Measurements from ENCODE around the gene DLGAP1.

The DLGAP1 gene

GRCh38 chr18:4352746-4353551 is 102.2 kb downstream of the DLGAP1 start:
- TF ChIP-seq EZH2phosphoT487 (conservative IDR thresholded peaks at IDR 0.05; ENCODE audit: low read length) (no peak), CTCF (IDR thresholded peaks at IDR 0.05; ENCODE audit: insufficient read depth, low read length, poor library complexity, severe bottlenecking) (no peak)
- H3K79me2 ChIP-seq (ENCODE audit: insufficient read depth, low read length) = no peaks in the 10 kb centered on the region
- H3K9ac ChIP-seq (ENCODE audit: low read length) = no peak overlapping the region
- H3K4me2 ChIP-seq (ENCODE audit: low read depth, low read length, poor library complexity, severe bottlenecking) = no peak overlapping the region
- H3K36me3 ChIP-seq (ENCODE audit: low read length) = no peaks in the 10 kb centered on the region
- no peaks in the 10 kb centered on the region for H3F3A ChIP-seq (ENCODE audit: insufficient read depth)
- H3K9me2 ChIP-seq (replicated peaks; ENCODE audit: insufficient read depth, low read length) = no peaks in the 10 kb centered on the region
- no peak overlapping the region for H3K4me3 ChIP-seq (ENCODE audit: insufficient read depth, low read length, poor library complexity, severe bottlenecking)
- H4K20me1 ChIP-seq (ENCODE audit: low read depth, low read length) = no peaks in the 10 kb centered on the region
- no peaks in the 10 kb centered on the region for H3K27me3 ChIP-seq (ENCODE audit: low read length)
- H2AFZ ChIP-seq (ENCODE audit: low read depth, low read length, severe bottlenecking) = no peak overlapping the region
- no peaks in the 10 kb centered on the region for H3K9me3 ChIP-seq (ENCODE audit: insufficient read depth, low read length)
- no peak overlapping the region for H3K27ac ChIP-seq (ENCODE audit: low read depth, low read length)

- no peaks in the 10 kb centered on the region for H3K9me3 ChIP-seq (ENCODE audit: insufficient read depth, low read length)
- H3K4me3 ChIP-seq (ENCODE audit: insufficient read depth, low read length, poor library complexity, severe bottlenecking) = no peak overlapping the region
- no peak overlapping the region for H3K4me2 ChIP-seq (ENCODE audit: low read depth, low read length, poor library complexity, severe bottlenecking)
- H4K20me1 ChIP-seq (ENCODE audit: low read depth, low read length) = no peaks in the 10 kb centered on the region
- no peaks in the 10 kb centered on the region for H3K9me2 ChIP-seq (replicated peaks; ENCODE audit: insufficient read depth, low read length)
- H3K27me3 ChIP-seq (ENCODE audit: low read length) = no peaks in the 10 kb centered on the region
- no peak for TF ChIP-seq EZH2phosphoT487 (conservative IDR thresholded peaks at IDR 0.05; ENCODE audit: low read length)
- TF ChIP-seq CTCF (IDR thresholded peaks at IDR 0.05; ENCODE audit: insufficient read depth, low read length, poor library complexity, severe bottlenecking) = no peak
- H2AFZ ChIP-seq (ENCODE audit: low read depth, low read length, severe bottlenecking) = no peak overlapping the region
- no peak overlapping the region for H3K27ac ChIP-seq (ENCODE audit: low read depth, low read length)
- no peaks in the 10 kb centered on the region for H3K79me2 ChIP-seq (ENCODE audit: insufficient read depth, low read length)
- no peaks in the 10 kb centered on the region for H3K36me3 ChIP-seq (ENCODE audit: low read length)
- H3K9ac ChIP-seq (ENCODE audit: low read length) = no peak overlapping the region
- H3F3A ChIP-seq (ENCODE audit: insufficient read depth) = no peaks in the 10 kb centered on the region
Observed at GRCh38 chr18:4351005-4351404, 104.1 kb downstream of the DLGAP1 start.

GRCh38 chr18:4335386-4335785 is 119.7 kb downstream of the DLGAP1 start:
- Histone ChIP-seq H3F3A (ENCODE audit: insufficient read depth) (no peaks in the 10 kb centered on the region), H3K9me3 (ENCODE audit: insufficient read depth, low read length) (no peaks in the 10 kb centered on the region), H4K20me1 (ENCODE audit: low read depth, low read length) (no peaks in the 10 kb centered on the region), H3K36me3 (ENCODE audit: low read length) (no peaks in the 10 kb centered on the region), H2AFZ (ENCODE audit: low read depth, low read length, severe bottlenecking) (no peak overlapping the region), H3K9me2 (replicated peaks; ENCODE audit: insufficient read depth, low read length) (no peaks in the 10 kb centered on the region), H3K27ac (ENCODE audit: low read depth, low read length) (no peak overlapping the region), H3K9ac (ENCODE audit: low read length) (no peak overlapping the region), H3K27me3 (ENCODE audit: low read length) (no peaks in the 10 kb centered on the region), H3K4me2 (ENCODE audit: low read depth, low read length, poor library complexity, severe bottlenecking) (no peak overlapping the region), H3K4me3 (ENCODE audit: insufficient read depth, low read length, poor library complexity, severe bottlenecking) (no peak overlapping the region), H3K79me2 (ENCODE audit: insufficient read depth, low read length) (no peaks in the 10 kb centered on the region)
- TF ChIP-seq CTCF (IDR thresholded peaks at IDR 0.05; ENCODE audit: insufficient read depth, low read length, poor library complexity, severe bottlenecking) (no peak), EZH2phosphoT487 (conservative IDR thresholded peaks at IDR 0.05; ENCODE audit: low read length) (no peak)
